SJSA1 (cell line): ENCODE data around the gene RAMP2. TPM values are rescaled to one million over a fixed set of nuclear protein-coding genes. Genes with fewer than 3 reads are reported as not detected.

Source experiments
- total RNA-seq: library from RNA; depleted of rRNA; stranded (reverse); fragments of >200 nt; shearing (Covaris generic); gene quantifications from 2 replicates; pipeline ENCODE4 v1.2.3, GENCODE V29; 2014; rRNA removed

The RAMP2 gene
- total RNA-seq, 1 experiment from 2014 or later: not detected

Other genes with a start within 250 kb of the RAMP2 start
- 16.2 and 26.8 TPM in 2 replicates for gene NAGLU, start 225.0 kb upstream of the RAMP2 start, total RNA-seq
- gene HSD17B1, start 208.3 kb upstream of the RAMP2 start, total RNA-seq: 0.13 and 1.5 TPM in 2 replicates
- gene COASY, start 199.1 kb upstream of the RAMP2 start, total RNA-seq: 10.2 and 15.4 TPM in 2 replicates
- 20.1 and 35.0 TPM in 2 replicates for gene MLX, start 194.1 kb upstream of the RAMP2 start, total RNA-seq
- 18.4 and 22.3 TPM in 2 replicates for gene PSMC3IP, start 183.5 kb upstream of the RAMP2 start, total RNA-seq
- 27.0 and 30.4 TPM in 2 replicates for gene RETREG3, start 151.9 kb upstream of the RAMP2 start, total RNA-seq
- 45.5 and 81.4 TPM in 2 replicates for gene TUBG1, start 151.5 kb upstream of the RAMP2 start, total RNA-seq
- 0.92 and 3.5 TPM in 2 replicates for gene TUBG2, start 101.9 kb upstream of the RAMP2 start, total RNA-seq
- gene PLEKHH3, start 84.2 kb upstream of the RAMP2 start, total RNA-seq: 3.8 and 8.8 TPM in 2 replicates
- gene CCR10, start 79.4 kb upstream of the RAMP2 start, total RNA-seq: not detected in 2 replicates
- gene CNTNAP1, start 78.7 kb upstream of the RAMP2 start, total RNA-seq: 0.34 and 1.1 TPM in 2 replicates
- gene EZH1, start 16.2 kb upstream of the RAMP2 start, total RNA-seq: 5.2 and 16.3 TPM in 2 replicates
- 57.2 and 101 TPM in 2 replicates for gene VPS25, start 12.2 kb downstream of the RAMP2 start, total RNA-seq
- 0.25 TPM in 1 of 2 replicates, not detected in the other for gene WNK4, start 19.4 kb downstream of the RAMP2 start, total RNA-seq
- gene COA3, start 37.5 kb downstream of the RAMP2 start, total RNA-seq: 85.0 and 110 TPM in 2 replicates
- gene CNTD1, start 37.6 kb downstream of the RAMP2 start, total RNA-seq: 0.18 TPM in 1 of 2 replicates, not detected in the other
- gene BECN1, start 63.1 kb downstream of the RAMP2 start, total RNA-seq: 69.9 and 87.8 TPM in 2 replicates
- gene PSME3, start 72.2 kb downstream of the RAMP2 start, total RNA-seq: 109 and 122 TPM in 2 replicates
- gene AOC2, start 83.4 kb downstream of the RAMP2 start, total RNA-seq: 0.42 TPM in 1 of 2 replicates, not detected in the other
- not detected in 2 replicates for gene AOC3, start 90.0 kb downstream of the RAMP2 start, total RNA-seq
- gene G6PC1, start 139.6 kb downstream of the RAMP2 start, total RNA-seq: not detected in 2 replicates
- gene AARSD1, start 203.2 kb downstream of the RAMP2 start, total RNA-seq: 29.8 and 59.7 TPM in 2 replicates
- gene PTGES3L, start 218.9 kb downstream of the RAMP2 start, total RNA-seq: 1.2 and 2.1 TPM in 2 replicates
- gene RUNDC1, start 219.3 kb downstream of the RAMP2 start, total RNA-seq: 5.7 and 17.0 TPM in 2 replicates
- 605 and 1,189 TPM in 2 replicates for gene RPL27, start 237.2 kb downstream of the RAMP2 start, total RNA-seq
- gene IFI35, start 245.6 kb downstream of the RAMP2 start, total RNA-seq: 16.4 and 17.7 TPM in 2 replicates